HS-27A (cell line): ENCODE results near the gene MRPS14.
"Not testable (repeated sequence)": the region's sequence is repeated elsewhere in the genome, so short reads cannot be mapped to it uniquely, and the experiment has no call there.

Experiments
- DNase-seq: peaks from one replicate; pipeline ENCODE4 v3.0.0-alpha.2; 2012; ENCODE audit warnings: low read depth, missing footprints

MRPS14 gene

DNA sequence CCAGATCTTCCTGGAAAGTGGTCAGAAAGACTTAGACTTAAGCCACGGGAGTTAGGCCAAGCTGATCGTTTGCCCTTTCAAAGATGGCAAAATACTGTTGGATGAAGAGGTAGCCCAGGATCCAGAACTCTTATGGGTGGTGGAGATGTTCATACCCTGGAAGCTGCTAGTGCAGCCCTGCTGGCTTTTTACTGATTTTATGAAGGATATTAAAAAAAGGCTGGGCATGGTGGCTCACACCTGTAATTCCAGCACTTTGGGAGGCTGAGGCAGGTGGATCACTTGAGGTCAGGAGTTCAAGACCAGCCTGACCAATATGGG lies 657 bp upstream of the MRPS14 start:
- not testable (repeated sequence) for DNase-seq

DNA sequence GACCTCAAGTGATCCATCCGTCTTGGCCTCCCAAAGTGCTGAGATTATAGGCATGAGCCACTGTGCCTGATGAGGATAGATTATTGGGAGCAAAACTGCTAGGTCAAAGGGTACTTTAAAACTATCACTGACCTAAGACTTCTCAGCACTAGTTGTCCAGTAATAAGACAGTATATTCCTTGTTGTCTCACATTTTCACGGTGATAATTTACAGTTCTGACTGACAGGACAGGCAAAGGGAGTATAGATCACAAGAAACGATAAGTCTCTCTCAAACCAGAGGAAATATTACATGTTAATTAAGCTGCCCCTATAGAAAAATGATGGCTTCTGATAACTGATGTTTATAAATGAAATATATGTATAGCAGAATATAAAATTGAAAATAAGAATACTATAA lies 3.7 kb downstream of the MRPS14 start:
- DNase-seq = no peak

DNA sequence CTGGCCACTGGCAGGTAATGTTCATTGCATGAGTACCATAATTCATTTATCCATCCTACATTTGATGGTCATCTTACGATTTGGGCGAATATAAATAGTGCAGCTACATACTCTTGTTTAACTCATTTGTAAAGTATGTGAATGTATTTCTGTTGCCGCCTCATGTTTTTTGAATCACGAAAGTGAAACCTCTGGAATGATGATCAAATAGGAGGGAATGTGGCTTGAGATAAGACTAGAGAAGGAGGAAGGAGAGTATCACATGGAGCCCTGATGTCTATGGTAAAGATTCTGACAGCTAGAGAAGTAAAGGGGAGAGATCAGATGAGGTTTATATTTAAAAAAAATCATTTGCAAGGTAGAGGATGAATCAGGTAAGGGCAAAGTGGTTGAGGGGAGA lies 8.0 kb downstream of the MRPS14 start:
- DNase-seq = no peak

DNA sequence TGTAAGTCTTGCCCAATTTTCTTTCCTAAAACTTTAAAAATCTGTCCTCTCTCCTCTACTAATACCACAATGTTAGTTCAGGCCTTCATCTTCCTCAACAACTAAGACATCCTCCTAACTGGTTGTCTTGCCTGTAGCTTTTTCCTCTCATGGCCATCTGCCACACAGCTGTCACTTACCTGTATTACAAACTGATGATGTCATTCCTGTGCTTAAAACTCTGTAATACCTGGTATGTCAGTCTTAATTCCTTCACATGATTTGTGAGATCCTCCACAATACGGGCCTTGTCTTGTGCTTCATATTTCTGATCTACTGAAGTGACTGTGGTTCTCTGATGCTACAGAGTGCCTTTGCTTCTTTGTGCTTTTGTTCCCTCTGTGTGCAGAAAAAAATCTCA lies 9.8 kb downstream of the MRPS14 start:
- no peak for DNase-seq

DNA sequence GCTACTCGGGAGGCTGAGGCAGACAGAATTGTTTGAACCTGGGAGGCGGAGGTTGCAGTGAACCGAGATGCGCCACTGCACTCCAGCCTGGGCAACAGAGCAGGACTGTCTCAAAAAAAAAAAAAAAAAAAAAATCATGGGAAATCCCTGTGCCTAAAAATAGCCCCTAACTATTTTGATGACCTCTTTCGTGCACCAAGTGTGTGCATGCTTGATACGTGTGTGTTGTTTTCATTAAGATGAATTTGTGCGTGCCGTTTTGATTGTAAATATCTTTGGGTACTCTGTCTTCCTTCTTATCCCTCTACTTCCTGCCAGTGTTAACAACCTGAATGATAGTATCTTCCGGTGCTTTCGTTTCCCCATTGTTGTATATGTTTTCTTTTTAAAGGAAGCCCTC lies 13.7 kb downstream of the MRPS14 start:
- DNase-seq = no peak

DNA sequence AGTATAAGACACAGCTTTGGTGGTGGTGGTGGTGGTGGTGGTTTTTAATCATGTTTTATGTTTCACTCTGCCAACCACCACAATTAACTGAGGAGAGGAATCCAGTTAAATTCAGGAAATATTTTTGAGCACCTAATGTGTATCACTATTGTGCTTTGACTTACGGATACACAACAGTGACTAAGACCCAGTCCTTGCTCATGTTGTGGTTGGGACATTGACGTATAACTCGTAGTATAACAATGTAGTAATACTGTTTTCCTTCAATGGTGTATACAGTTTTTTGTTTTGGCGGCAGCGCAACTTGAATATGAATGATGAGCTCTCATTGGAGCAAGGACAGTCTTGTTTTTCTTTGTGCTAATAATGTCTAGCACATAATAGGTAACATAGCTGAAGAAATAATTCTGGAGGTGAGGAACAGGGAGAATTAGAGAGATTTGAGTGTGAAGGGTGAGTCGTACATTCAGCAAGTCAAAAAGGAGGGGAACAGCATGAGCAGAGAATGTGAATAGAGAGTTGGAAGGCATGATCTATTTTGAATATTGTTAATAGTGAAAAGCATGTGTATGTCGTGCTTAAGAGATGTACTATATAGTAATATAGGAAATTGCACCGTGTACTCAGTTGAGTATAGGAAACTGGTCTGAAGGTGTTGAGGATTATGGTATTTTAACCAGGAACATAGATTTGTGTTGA lies 18.0 kb downstream of the MRPS14 start:
- DNase-seq = no peak

DNA sequence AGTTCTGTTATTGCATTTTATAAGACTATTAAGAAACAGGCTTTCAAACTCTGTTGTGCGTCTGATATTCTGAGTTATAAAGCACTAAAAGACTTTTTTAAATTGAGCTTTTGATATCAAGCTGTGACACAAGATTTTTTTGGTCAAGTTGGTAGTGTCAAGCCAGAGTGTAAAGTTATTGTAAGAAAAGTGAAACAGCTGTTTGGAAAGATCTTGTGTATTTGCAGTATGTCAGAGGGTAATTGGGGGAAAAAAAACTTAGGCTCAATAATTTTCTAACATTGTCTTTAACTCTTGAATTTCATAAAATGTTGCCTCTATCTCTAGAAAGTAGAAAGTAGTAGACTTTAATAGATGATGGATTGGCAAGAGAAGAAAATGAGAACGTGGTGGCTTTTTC lies 19.7 kb downstream of the MRPS14 start:
- DNase-seq = no peak

DNA sequence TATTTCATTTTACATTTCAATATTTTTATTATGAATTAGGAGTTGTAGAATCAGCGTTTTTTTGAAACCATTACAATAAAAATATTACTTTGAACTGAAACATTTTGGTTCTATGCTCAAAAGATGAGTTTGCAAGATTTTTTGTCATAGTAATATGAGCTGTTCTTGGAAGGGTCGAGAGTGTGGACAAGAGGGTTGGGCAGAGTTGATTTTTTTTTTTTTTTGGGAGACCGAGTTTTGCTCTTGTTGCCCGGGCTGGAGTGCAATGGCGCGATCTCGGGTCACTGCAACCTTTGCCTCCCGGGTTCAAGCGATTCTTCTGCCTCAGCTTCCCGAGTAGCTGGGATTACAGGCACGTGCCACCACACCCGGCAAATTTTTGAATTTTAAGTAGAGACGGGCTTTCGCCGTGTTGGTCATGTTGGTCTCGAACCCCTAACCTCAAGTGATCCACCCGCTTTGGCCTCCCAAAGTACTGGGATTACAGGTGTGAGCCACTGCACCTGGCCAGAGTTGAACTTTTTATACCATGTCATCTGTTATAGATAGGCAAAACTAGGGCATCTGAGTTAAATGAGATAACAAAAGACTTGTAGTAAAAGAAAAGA lies 20.2 kb downstream of the MRPS14 start:
- no peak for DNase-seq

DNA sequence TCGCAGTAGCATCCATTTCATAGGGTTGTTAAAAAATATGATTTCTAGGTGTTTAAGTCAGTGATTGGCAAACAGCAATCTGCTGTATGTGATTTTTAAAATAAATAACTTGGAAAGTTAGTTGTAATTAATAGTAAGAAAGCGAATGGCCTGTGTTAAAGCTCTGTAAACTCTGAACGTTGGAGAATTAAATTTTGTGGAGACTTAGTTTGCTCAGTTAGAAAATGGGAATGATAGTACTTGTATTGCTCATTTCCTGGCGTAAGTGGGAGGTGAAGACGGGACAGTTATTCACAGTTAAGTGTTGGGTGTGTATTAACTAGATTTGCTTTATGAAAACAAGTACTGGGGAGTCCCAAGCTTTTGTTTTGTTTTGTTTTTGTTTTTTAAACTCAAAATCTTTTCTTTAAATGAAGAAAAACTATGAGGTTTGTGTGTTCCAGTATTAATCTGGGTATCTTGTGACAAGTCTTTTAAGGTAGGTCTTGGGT lies 22.5 kb downstream of the MRPS14 start:
- DNase-seq = no peak

DNA sequence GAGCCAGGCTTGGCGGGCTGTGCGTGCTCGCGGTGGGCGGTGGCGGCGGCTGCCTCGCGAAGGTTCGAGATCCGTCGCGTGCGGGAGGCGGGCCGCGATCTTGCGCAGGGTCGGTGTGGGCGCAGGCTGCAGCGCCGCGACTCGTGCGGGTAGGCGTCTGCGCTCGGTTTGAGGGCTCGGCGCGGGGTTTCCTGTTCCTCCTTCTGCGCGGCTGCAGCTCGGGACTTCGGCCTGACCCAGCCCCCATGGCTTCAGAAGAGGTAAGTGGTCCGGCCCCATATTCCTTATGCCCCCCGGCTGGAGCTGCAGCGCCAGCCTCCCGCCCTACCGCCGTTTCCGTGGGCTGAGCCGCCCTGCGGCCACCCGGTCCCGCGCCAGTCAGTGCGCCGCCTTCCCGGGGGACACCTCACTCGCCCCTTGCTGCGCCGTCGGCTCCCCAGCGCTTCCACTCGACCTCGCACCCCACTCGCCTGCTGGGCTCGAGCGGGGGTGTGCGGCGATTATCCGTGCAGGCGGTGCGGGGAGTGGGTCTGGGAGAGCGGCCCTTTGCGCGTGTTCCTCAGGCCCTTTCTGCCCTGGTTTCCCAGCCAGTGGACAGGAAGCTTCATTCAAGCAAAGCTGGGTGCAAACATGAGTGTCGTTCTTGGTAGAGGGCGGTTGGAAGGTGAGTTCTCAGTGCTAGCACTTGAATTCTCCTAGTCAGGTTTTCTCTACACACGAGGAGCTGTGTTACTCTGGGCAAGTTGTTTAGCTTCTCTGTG lies 23.1 kb downstream of the MRPS14 start, which contains the start of gene CACYBP:
Gene CACYBP, plus strand, starts transcription at position 12 of the 761 bp plus-strand sequence. Its CDS starts 234 bp downstream, at position 246.
- DNase-seq = no peak

DNA sequence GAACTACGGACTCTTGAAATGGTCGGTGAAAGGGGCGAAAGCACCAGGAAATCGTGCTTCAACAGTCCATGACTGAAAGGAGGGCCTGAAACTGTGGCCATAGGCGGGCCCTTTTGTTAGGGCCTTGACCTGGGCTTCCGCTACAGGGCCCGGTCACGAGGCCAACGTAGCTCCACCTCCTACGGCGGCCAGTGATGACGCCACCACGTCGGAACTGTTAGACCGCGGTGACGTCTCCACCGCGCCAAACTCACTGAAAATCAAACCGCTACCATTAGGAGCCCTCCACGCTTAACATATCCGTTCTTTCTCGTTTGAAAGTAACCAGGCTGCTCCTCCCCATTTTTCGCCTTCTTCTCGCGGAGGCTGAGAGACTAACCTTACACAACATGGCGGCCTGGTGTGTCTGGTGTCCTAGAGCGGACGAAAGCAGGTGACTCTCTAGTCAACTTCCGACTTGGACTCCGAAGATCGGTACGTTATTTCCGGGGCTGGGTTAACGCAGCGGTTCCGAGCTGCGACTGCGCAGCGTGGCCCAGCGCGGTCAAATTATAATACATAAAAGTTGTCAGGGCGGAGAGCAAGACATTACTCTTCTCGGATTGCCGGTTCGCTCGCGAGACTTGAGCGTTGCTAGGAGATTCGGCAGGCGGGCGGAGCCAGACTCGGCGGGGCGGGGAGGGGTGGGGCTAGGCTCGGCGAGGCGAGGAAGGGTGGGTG lies 23.8 kb downstream of the MRPS14 start:
- DNase-seq = peak; percentile 97

DNA sequence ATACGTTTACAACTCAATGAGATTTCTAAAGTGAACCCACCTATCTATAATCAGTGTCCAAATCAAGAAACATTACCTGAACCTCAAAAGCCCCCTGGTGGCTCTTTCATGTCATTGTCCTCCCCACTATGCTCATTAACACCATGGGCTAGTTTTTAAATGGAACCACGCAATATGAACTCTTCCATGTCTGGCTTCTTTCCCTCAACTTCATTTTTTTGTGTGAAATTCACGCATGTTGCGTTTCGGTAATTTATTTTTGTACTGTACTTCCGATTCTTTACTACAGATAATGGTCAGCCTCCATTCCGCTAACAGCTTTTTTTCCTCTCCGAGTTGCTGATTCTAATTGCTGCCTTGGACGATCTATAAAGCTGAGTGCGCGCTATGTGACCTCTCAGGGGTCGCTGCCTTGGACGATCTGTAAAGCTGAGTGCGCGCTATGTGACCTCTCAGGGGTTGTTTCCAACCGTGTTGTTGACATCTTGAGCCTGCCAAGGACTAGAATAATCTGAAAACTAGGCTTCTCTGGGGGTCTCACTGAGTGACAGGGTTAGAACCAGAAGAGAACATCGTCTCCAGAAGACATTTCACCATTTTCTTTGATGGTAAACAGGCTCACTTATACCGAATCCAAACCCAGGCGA lies 24.5 kb downstream of the MRPS14 start:
- DNase-seq = no peak

DNA sequence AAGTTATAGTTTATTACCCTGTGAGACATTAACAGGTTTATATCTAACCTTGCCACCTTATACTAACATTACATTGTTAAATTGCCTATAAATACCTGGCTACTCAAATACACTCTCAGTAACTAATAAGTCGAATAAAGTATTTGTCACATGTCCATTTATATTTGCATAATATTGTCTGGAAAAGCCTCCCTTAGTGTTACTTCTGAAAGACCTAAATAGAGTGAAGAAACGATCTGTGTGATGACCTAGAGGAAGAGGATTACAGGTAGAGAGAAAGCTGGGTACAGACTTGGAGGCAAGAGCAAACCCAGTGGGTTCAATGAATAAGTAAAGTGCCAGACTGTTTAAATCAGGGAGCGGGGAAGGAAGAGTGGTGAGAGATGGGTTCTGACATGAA lies 26.2 kb downstream of the MRPS14 start:
- no peak for DNase-seq

DNA sequence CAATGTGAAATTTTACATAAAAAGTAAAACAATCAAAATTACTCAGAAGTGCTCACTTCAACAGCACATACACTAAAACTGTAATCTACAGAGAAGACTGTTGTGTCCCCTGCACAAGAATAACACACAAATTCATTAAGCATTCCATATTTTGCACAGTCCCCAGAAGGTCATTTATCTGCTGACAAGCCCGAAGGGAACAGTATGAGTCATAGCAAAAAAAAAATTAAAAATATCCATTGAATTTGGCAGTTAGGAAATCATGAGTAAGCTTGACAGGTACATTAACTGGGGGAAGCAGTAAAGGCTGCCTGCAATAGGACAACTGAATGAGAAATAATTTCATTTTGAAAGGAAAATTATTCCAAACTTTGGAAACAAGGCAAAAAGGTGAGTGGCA lies 26.7 kb downstream of the MRPS14 start:
- no peak for DNase-seq

DNA sequence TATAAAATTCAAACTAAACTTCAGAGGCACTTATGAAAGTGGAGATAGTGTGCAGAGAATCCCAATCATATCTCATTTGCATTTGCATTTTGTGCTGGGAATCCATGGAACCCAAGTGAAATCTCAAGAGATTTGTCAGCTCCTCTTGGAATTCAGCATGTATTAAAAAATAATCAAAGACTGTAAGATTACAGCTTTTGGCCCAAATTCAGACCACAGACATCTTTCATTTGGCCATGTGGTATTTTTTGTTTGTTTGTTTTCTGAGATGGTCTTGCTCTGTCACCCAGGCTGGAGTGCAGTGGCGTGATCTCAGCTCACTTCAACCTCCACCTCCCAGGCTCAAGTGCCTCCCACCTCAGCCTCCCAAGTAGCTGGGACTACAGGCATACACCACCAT lies 27.3 kb downstream of the MRPS14 start:
- DNase-seq = no peak

DNA sequence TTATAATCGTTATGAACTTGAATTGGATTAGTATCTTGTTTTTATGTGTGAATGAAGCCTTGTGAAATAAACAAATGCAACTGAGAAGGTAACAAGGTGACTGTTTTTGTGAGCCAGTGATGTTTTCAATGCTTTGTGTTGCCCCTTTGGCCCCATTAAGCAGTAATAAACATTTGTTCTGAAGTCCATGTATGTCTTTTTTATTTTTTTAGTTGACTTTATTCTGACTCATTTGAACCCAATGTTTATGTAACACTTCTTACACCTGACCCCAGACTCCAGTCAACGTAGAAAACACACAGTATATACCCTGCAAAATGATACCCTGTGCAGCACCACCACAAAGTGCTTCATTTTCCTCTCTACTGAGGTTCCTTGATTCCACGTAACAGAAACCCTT lies 28.1 kb downstream of the MRPS14 start:
- no peak for DNase-seq

DNA sequence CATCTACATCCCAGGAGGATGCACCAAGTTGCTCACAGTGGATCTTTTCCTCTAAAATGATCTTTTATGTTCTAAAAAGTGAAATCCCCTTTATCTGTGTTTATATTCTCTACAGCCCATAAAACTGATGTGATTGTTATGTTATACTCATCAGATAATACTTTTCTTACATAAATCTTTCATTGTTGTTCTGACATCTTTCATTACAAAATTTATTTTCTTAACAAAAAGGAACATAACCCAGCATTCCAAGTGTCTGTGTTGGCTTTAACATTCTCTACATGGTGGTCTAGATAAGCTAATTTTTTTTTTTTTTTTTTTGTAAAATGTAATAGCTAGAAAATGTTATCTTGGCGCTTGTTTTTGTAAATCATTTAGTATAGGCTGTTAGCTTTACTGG lies 31.8 kb downstream of the MRPS14 start:
- DNase-seq = no peak

DNA sequence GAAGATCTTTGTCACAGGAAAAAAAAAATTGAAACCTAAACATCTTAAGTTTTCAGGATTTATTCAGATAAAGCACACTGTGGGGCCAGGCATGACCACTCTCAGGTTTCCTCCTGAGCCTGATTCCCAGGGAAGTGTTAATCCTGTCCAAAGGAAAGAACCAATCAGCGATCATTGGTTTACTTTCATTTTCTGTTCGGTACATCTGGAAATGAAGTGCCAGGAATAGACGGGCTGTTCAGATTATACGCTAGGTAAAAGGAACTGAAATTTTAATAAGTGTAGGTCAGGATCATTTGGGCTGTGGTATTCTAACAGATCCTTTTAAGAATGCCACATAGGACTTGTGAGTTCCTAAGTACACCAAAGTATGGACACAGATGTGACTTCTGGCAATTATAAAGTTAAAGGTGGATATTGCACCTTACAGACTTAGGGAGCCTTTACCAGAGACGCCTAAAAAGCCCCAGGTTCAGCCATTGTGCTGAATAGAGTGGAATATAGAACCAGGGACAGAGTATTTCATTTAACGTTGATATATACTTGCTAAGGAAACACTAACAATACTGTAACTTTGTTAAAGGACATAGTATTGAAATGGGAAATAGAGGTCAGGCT lies 32.7 kb downstream of the MRPS14 start:
- DNase-seq = no peak

DNA sequence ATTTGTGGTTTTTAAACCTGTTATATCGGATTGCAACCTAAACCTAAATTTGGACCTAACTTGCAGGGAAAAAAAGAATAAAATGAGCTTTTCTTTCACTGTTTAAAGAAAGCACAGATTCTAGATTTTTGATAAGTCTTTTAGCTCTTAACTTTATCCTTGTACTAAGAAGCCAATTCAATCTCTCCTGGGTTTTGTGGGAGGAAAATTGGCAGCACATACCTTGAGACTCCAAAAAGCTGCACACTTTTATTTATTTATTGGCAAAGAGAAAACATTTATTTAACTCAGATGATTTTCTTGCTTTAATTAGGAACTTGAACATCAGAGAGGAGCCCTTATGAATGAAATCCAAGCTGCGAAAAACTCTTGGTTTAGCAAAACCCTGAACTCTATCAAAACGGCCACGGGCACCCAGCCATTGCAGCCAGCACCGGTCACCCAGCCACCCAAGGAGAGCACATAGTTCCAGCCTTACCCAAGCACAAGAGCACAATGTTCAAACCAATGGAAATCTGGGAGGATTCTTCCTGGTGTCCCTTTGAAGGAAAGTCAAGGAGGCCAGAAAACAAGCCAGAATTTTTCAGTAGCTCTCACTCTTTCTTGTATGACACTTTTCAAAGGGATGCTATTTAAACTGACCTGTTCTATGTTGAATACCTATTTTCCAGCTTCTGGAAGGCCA lies 33.5 kb downstream of the MRPS14 start:
- DNase-seq = no peak

DNA sequence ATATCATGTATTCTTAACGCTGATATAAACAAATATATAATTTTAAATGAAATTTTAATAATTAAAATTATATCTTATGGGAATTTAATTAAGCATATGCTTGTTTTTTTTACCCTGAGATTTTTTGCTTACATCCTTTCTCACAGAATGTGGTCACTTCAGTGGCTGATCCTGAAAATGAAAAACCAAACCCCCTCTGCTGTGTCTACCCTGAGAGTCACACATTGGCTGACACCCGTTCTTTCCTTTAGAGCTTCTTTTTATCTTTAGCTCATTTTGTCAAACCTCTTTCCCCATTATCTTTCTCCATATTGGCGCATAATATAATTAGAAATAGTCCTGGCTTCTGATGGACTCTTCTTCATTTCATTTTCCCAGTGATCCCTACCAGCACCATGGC lies 34.2 kb downstream of the MRPS14 start:
- DNase-seq = no peak

DNA sequence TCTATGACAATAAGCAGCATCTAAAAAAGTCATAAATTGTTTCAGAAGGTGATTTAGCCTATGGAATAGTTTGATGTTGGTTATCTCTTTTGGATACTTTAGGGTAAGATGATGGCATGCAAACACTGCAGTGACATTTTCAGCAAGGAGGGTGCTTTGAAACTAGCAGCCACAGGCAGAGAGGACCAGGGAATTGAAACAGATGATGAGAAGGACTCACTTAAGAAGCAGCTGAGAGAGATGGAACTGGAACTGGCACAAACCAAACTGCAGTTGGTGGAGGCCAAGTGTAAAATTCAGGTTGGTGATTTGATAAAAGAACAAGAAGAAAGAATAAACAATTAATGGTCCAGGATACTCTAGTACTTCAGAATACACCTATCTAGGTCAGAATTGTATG lies 34.7 kb downstream of the MRPS14 start:
- no peak for DNase-seq
